Upper lobe of left lung (tissue), 4 donors: ENCODE results near the gene RHOU.

Source experiments
- CTCF ChIP-seq, 6 experiments: fragments of 450-650 bp in 4 of 6; fragments of 200-600 bp in 2 of 6; sonication (generic) in 2 of 6; IDR thresholded peaks; one replicate each; pipeline ENCODE4 v1.5.1; 2016 to 2019; ENCODE audit warnings: antibody characterized with exemption in 6 of 6
- POLR2A ChIP-seq, 4 donors: fragments of 450-650 bp; IDR thresholded peaks; one replicate each; pipeline ENCODE4 v1.5.1; 2016 to 2017; ENCODE audit warnings: antibody characterized with exemption in 4 of 4, mild to moderate bottlenecking in 2 of 4

GRCh38 chr1:228725178-228725577, 10.1 kb upstream of the RHOU start:
- no peak for TF ChIP-seq CTCF (IDR thresholded peaks at IDR 0.05)
- no peak for TF ChIP-seq POLR2A (IDR thresholded peaks at IDR 0.05)
